Uterus (tissue), 4 donors: Measurements from ENCODE around the gene NKD2. TPM values are rescaled to one million over a fixed set of nuclear protein-coding genes. Genes with fewer than 3 reads are reported as not detected.

Experiments
- DNase-seq, 2 donors: peaks; one replicate each; pipeline ENCODE4 v3.0.0-alpha.2; 2019 to 2020
- H3K27ac ChIP-seq, 2 donors: fragments of 200-600 bp; sonication (generic); 1 replicate in 1 of 2; 2 replicates in 1 of 2; pipeline ENCODE4 v1.5.1; 2016 to 2018
- H3K27me3 ChIP-seq, 2 donors: fragments of 200-600 bp; sonication (generic); one replicate each; pipeline ENCODE4 v1.5.1; 2018 to 2019; ENCODE audit warnings: control low read depth in 1 of 2
- H3K36me3 ChIP-seq, 2 donors: fragments of 200-600 bp; sonication (generic); one replicate each; pipeline ENCODE4 v1.5.1; 2019; ENCODE audit warnings: control low read depth in 1 of 2
- H3K4me1 ChIP-seq, 2 donors: fragments of 200-600 bp; sonication (generic); one replicate each; pipeline ENCODE4 v1.5.1; 2018 to 2019; ENCODE audit warnings: control low read depth in 1 of 2
- H3K4me3 ChIP-seq, 2 donors: fragments of 200-600 bp; sonication (generic); 1 replicate in 1 of 2; 2 replicates in 1 of 2; pipeline ENCODE4 v1.5.1; 2018 to 2019; ENCODE audit warnings: mild to moderate bottlenecking in 1 of 2
- H3K9me3 ChIP-seq, 2 donors: fragments of 200-600 bp; sonication (generic); one replicate each; pipeline ENCODE4 v1.5.1; 2019; ENCODE audit warnings: control low read depth in 1 of 2
- POLR2A ChIP-seq, 2 donors: fragments of 450-650 bp; IDR thresholded peaks; one replicate each; pipeline ENCODE4 v1.6.1; 2016; ENCODE audit warnings: antibody characterized with exemption in 2 of 2, mild to moderate bottlenecking in 1 of 2, moderate library complexity in 1 of 2
- intact Hi-C: fragments of 100-400 bp; cut with DNase I; formaldehyde crosslinking; loops from one replicate; pipeline ENCODE4 v1.15.1; 2023; ENCODE audit warnings: low total_unique reads
- total RNA-seq, 4 donors: library from RNA; depleted of rRNA in 3 of 4; stranded (reverse); fragments of >200 nt in 3 of 4; gene quantifications; one replicate each; pipeline versions ENCODE4 v1.1.0 to v1.2.4, GENCODE V29; 2014 to 2023
- TF ChIP-seq, protein P1 (sequence below), 4 experiments: fragments of 200-600 bp in 2 of 4; fragments of 450-650 bp in 2 of 4; sonication (generic) in 2 of 4; IDR thresholded peaks; one replicate each; pipeline ENCODE4 v1.5.1; 2016 to 2019; ENCODE audit warnings: antibody characterized with exemption in 4 of 4, mild to moderate bottlenecking in 2 of 4, moderate library complexity in 1 of 4
- donor health status: DM: yes; HTN: yes; CAD: no.

Gene NKD2
- total RNA-seq, 4 donors from 2014 or later = 2.5 to 11.1 TPM; not detected in 2

DNA sequence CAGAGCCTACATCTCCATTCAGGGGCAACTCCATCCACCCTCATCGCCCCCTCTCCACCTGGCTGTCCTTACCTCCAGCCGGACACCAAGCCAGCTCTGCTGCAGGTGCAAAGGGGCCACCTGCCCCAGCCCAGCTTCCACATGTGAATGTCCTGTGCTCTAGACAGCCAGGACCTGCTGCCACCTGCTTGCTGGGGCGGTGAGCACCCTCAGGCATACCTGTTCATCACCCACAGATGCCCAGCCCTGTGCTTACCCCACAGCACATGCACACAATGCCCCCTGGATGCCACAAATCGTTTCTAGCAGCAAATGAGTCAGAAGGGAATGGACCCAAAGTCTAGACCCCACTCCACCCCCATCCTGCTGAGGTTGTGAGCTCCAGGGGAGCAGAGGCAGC is 13.3 kb upstream of the NKD2 start:
- Histone ChIP-seq H3K27me3 (no peaks in the 10 kb centered on the region), H3K36me3 (no peaks in the 10 kb centered on the region), H3K27ac (no peak overlapping the region), H3K4me1 (no peaks in the 10 kb centered on the region), H3K9me3 (no peaks in the 10 kb centered on the region), H3K4me3 (no peak overlapping the region)
- TF ChIP-seq, protein P1, sequence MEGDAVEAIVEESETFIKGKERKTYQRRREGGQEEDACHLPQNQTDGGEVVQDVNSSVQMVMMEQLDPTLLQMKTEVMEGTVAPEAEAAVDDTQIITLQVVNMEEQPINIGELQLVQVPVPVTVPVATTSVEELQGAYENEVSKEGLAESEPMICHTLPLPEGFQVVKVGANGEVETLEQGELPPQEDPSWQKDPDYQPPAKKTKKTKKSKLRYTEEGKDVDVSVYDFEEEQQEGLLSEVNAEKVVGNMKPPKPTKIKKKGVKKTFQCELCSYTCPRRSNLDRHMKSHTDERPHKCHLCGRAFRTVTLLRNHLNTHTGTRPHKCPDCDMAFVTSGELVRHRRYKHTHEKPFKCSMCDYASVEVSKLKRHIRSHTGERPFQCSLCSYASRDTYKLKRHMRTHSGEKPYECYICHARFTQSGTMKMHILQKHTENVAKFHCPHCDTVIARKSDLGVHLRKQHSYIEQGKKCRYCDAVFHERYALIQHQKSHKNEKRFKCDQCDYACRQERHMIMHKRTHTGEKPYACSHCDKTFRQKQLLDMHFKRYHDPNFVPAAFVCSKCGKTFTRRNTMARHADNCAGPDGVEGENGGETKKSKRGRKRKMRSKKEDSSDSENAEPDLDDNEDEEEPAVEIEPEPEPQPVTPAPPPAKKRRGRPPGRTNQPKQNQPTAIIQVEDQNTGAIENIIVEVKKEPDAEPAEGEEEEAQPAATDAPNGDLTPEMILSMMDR (IDR thresholded peaks at IDR 0.05) = no peak
- no peak for TF ChIP-seq POLR2A (IDR thresholded peaks at IDR 0.05)
- DNase-seq = peak in 1 of 2 donors; percentile 8
- intact Hi-C loops = no loop called here

GRCh38 chr5:997001-997474 is 11.6 kb upstream of the NKD2 start:
- Histone ChIP-seq H3K4me3 (no peak overlapping the region), H3K4me1 (no peaks in the 10 kb centered on the region)
- DNase-seq = peak; percentile 15 to 18

DNA sequence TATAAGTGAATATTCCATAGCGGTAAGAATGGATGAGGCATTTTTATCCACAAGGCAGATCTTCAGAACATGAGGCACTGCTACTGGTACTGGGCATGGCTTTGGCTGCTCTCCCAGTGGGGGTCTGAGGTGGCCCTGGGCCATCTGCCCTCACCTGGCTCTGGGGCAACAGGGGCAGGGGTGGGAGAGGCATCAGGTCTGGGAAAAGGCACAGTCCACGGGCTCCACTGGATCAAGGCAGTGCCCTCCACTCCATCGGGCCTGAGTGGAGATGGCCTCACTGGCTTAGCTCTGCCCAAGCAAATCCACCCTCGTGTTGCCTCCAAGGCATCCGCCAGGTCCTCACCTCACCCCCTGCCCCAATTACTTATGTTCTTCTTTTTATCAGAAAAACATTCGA is 10.9 kb upstream of the NKD2 start:
- H3K36me3 ChIP-seq = no peaks in the 10 kb centered on the region
- H3K27ac ChIP-seq = no peak overlapping the region
- peak in 1 of 2 donors; percentile 13 for DNase-seq
- intact Hi-C loops = no loop called here
- no peak overlapping the region for H3K4me3 ChIP-seq
- H3K27me3 ChIP-seq = no peaks in the 10 kb centered on the region
- TF ChIP-seq, protein P1 (IDR thresholded peaks at IDR 0.05) = no peak
- no peak for TF ChIP-seq POLR2A (IDR thresholded peaks at IDR 0.05)
- H3K4me1 ChIP-seq = no peaks in the 10 kb centered on the region
- no peaks in the 10 kb centered on the region for H3K9me3 ChIP-seq

More at GRCh38 chr5:997001-997474, 11.6 kb upstream of the NKD2 start:
- TF ChIP-seq, protein P1 (IDR thresholded peaks at IDR 0.05) = no peak
- no peak for TF ChIP-seq POLR2A (IDR thresholded peaks at IDR 0.05)
- intact Hi-C loops = no loop called here
- no peaks in the 10 kb centered on the region for H3K9me3 ChIP-seq
- H3K36me3 ChIP-seq = no peaks in the 10 kb centered on the region
- no peak overlapping the region for H3K27ac ChIP-seq
- no peaks in the 10 kb centered on the region for H3K27me3 ChIP-seq

DNA sequence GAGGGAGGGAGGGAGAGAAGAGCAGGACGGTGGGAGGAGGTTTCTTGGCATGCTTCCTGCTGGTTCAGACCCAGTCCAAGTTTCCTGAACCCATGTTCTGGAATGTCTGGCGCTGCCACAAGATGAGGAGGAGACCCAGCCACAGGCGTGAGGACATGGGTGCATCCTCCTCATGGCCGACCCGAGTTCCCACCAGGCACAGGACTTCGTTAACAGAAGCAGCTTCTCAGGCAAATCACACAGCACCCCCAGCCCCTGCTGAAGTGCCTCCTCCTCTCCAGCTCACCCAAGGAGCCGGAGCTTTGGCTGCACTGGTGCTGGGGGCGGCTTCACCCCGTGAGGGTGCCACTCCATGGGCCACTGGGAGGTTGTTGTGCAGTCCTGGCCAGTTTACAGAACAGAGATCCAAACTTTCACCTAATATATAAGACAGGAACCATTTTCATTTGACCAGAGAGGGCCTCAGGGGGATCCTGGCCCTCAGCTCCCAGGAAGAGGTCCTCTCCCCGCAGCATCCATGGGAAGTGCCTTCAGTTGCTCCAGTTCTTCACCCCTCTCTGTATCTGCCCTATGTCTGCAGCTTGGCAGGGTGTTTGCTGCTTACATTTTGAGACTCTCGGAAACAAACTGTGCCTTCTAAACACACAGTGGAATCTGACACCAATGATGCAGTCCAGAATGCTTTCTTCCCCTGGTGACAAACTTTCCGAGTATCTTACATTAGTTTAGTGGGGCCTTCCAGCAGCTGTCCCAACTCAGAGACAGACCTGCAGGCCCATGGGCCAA is 10.2 kb upstream of the NKD2 start:
- no peaks in the 10 kb centered on the region for H3K36me3 ChIP-seq
- peak; percentile 9 to 14 for DNase-seq
- intact Hi-C loops = no loop called here
- no peak for TF ChIP-seq POLR2A (IDR thresholded peaks at IDR 0.05)
- TF ChIP-seq, protein P1 (IDR thresholded peaks at IDR 0.05) = no peak
- H3K4me3 ChIP-seq = no peak overlapping the region
- no peaks in the 10 kb centered on the region for H3K27me3 ChIP-seq
- H3K9me3 ChIP-seq = no peaks in the 10 kb centered on the region
- no peaks in the 10 kb centered on the region for H3K4me1 ChIP-seq
- no peak overlapping the region for H3K27ac ChIP-seq

GRCh38 chr5:999032-999501 is 9.5 kb upstream of the NKD2 start:
- H3K27me3 ChIP-seq = no peaks in the 10 kb centered on the region
- H3K36me3 ChIP-seq = no peaks in the 10 kb centered on the region
- H3K27ac ChIP-seq = no peak overlapping the region
- H3K9me3 ChIP-seq = no peaks in the 10 kb centered on the region
- peak in 1 of 2 donors; percentile 10 for DNase-seq
- H3K4me1 ChIP-seq = no peaks in the 10 kb centered on the region
- H3K4me3 ChIP-seq = no peak overlapping the region
- TF ChIP-seq POLR2A (IDR thresholded peaks at IDR 0.05) = no peak
- TF ChIP-seq, protein P1 (IDR thresholded peaks at IDR 0.05) = no peak
- intact Hi-C loops = no loop called here
